Activated CD4-positive, alpha-beta T cell treated with anti-CD3 and anti-CD28 coated beads for 24 hours (primary cell): ENCODE measurements around the gene NRF1.

Source experiments
- DNase-seq, 2 donors: peaks; one replicate each; pipeline ENCODE4 v3.0.0-alpha.2; 2020; ENCODE audit warnings: low read depth in 2 of 2

NRF1 gene

DNA sequence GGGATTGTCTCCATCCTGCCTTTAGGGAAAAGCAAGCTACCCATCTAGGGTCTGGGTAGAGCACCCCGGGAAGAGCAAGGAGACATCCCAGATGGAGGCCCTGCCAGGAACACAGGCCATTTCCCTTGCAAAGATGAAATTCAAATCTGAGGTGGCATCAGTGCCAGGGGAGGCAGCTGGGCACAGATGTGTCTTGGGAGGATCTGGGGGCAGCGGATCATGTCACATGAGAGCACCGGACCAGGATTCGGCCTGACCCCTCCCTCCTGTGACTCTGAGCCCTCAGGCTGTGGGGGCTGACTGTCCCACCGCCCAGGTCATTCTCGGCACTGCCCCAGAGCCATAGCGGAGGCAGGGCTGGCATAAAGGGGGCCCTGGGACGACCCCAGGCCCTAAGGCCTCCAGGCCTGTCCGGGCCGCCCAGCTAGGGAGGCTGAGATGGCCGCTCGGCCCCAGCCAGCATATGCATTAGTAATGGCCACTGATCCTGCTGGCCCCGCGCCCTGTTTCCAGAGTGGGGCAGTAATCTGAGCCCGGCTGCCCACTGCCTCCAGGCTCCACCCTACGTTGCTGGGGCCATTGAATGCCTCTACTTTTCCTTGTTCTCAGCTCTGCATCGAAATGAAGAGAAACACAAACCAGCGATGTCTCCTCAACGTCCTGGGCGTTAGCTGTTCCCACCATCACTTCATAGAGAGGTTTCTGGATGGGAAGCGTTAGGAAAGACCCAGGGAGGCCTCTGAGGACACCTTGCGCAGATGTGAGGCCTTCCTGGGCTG is 192.8 kb downstream of the NRF1 start:
- DNase-seq = no peak

DNA sequence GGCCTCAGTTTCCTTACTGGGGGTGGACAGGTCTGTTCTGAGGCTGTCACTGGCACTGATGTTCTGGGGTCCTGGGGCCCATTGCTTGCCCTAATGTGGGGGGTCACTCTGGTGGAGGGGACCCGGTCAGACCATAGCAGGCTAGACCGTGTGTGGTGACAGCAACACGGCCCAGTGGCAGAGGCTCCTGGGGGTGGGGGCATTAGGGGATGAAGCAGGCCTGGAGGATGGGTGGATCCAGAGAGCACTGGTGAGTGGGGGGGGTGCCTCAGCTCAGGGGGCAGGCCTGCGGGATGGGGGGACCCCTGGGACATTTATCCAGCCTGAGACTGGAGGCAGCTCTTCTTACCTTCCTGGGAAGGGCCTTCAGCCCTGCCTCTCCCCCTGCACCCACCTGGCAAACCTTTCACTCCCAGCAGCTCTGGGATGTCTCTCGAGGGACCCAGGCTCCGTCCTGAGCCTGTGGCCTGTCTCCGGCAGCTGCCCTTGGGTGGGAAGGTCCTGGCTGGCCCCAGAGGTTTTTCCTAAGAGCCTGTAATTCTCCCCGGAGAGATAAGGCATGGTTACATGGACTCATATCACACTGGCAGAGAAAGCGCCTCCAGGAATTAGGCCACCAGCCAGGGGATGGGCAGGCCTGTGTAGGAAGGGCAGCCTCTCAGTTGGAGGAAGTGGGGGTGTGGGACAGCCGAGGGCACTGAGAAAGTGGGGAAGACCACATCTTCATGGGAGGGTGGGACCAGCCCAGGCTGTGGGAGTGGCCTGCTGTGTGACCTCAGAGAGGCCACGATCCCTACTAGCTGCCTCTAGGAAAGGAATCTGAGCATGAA is 193.6 kb downstream of the NRF1 start:
- no peak for DNase-seq
